Stimulated activated CD8-positive, alpha-beta memory T cell treated with anti-CD3 and anti-CD28 coated beads, Interleukin-7, amount 100 ng/mL, for 24 hours (primary cell): ENCODE data around the gene FOXO6.
"Not testable (repeated sequence)": the region's sequence is repeated elsewhere in the genome, so short reads cannot be mapped to it uniquely, and the experiment has no call there.

Source experiments
- DNase-seq: peaks from one replicate; pipeline ENCODE4 v3.0.0-alpha.2; 2020; ENCODE audit warnings: low read depth

Gene FOXO6

DNA sequence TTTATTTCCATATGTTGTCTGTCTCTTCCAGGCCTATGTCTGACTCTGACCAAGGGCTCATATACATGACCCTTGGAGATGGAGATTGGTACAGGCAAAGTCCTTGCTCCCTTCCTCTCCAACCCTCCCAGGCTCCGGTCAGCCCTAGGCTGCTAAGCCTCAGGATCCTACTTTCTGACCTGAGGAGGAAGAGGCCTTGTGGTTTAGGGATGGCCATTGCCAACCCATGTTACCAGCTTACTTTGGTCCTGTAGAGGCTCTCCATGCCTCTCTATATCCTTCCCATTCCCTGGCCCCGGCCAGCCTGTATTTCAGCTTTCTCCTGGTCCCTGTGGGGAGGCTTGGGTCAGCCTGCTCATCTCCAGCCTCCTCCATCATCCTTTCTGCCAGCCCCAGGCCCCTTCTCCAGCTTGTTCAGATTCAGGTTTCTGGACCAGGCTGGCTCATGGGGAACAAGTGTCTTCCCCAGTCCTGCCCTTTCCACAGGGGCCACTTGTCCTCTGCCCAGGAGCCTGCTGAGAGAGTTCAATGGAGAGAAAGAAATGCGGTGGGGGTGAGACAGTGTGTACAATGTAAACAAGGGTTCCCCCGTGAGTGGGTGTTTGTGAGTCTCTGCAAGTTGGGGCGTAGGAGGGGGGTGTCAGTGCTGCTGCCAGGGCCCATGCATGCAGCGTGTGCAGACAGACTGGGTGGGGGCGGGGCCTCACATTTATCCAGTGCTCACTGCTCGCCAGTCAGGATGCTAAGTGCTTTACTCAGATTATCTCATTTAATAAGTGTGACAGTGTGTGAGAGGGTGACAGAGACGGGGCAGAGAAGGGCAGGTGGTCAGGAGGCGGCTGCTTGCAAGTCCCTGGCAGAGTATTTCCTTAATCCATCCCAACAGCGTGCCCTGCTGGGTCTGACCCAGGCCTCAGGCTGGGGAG is 31.3 kb upstream of the FOXO6 start:
- DNase-seq: no peak

GRCh38 chr1:41330588-41331545 is 30.4 kb upstream of the FOXO6 start:
- DNase-seq: no peak

- no peak for DNase-seq
Observed at GRCh38 chr1:41331546-41331917, 29.7 kb upstream of the FOXO6 start.

- not testable (repeated sequence) for DNase-seq
Observed at GRCh38 chr1:41332161-41332560, 29.1 kb upstream of the FOXO6 start.

DNA sequence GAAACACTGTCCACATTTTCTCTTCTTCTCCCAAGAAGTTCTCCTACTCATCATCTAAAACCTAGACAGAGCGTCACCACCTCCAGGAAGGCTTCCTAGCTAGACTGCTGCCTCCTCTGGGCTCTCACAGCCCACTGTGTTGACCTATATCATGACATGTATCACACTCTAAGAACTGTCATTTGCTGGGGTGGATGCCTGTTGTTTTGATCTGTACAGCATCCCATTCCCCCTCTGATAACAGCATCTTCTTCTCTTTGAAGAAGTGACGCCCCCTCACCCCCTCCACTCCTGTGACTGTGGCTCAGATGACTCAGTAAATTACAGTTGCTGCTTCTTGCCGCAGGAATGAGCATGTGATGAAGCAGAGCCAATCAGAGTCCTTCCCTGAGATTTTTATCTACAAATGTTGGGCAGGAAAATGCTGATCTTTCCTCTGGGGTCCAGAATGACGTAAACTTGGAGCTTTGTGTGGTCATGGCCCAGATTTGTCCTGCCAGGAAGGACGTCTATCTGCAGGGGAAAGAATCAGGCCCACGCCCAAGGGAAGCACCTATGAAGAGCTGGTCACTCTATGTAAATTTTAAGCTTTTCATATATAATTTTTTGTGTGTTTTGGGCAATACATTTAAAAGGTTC is 28.0 kb upstream of the FOXO6 start:
- no peak for DNase-seq

- DNase-seq: no peak
Observed at GRCh38 chr1:41338820-41339219, 22.4 kb upstream of the FOXO6 start.

GRCh38 chr1:41340655-41341364 is 20.4 kb upstream of the FOXO6 start:
- DNase-seq: no peak

DNA sequence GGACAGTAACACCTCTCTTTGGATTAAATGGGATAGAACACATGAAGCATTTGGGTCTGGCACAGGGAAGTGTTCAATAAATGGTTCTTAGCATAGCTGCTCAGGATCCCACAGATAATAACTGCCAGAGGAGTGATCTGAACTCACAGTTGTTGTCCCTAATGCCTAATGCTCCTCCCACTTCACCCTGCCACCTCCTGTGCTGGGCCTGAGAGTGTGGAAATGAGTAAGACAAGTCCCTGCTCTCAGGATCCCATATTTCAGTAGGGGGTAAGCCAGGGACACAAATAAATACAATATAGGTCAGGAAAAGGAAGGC is 19.9 kb upstream of the FOXO6 start:
- DNase-seq: no peak

GRCh38 chr1:41341772-41342562 is 19.3 kb upstream of the FOXO6 start:
- DNase-seq: no peak

DNA sequence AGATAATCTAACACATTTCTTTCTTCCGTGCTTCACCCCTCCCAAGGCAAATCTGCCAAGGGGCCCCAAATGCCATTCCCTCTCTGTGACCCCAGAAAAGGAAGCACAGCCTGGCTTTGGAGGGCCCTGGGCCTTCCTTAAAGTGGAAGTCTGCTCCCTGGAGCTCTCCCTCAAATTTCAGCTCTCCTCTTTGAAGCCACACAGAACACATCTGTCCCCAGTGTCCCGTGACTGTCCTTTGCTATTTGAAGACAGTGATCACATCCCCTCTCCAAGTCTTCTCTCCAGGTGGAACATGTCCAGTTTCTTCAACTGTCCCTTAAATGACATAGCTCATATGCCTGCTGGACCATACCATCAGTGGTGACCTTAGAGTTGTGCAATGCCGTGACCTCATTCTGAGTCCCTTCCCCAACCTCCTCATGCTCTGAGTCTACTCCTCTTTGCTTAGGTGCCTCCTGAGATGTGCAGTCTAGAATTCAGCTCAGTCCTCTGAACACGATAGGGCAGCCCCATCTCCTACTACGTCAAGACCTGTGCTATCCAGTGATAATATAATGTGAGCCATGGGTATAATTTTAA is 18.4 kb upstream of the FOXO6 start:
- no peak for DNase-seq

DNA sequence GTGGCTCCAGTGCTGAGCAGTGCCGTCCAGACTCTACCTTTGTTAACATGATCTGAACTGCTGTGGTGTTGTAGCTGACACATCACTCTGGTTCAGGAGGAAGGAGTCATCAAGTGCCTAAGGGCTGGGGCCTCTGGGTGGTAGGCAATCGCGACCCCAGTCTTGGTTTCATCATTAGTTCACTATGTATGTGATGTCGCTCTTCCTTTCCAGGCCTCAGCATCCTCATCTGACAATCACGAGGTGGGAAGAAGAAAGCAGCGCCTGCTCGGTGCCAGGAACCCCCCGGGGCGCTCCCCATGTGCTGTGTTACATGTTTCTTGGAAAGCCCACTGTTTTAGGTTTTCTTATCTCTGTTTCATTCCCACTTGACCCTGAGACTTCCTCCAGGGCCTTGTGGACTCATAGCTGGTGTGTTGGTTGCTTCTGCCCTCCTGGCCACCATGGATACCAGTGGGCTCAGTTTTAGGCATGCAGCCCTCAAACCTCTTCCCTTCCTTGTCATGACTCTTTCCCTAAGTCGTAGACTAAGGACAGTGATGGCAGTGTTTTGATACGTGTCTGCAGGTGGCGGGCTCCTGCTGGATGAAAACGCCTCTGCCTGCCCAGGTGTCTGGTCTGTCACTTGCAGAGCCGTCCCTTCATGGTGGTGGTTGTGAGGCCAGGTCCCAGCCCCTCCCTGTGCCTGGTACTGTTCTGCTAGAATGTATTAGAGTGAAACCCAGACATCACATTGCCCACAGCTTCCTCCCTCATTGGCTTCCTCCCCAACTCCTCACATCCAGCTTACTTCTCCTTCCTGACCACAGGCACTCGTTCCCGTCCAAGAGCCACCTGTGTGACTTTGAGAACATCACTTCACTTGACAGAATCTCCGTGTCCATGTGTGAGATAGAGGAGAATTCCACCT is 17.2 kb upstream of the FOXO6 start:
- DNase-seq: no peak

- DNase-seq: no peak
Observed at GRCh38 chr1:41344708-41345159, 16.5 kb upstream of the FOXO6 start.

DNA sequence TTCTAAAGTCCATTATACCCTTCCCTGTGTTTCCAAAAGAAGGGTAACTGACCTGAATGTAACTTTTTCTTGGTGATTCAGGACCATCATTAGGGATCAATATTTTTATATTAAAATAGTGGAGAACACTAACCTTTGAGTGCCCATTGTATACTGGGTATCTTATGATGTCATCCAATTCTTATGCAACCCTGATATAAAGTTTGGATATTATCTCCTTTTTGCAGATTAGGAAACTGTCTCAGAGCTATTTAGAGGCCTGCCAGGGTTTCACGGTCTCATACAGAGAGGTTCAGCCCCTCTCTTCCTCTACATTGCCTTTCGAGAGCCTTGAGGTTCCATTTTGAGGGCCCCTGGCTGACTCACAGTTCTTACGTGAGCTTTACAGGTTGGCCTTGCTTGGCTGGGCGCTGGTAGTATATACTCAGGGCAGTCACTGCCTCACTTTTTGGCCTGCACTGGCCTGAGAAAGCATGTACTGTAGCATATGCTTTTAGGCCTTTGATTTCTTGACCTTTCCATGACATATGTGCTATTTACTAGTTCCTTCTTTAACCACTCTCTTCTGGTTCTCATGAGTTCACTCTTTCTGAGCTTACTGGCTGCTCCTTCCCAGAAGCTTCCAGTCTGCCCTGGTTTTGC is 15.7 kb upstream of the FOXO6 start:
- DNase-seq: no peak

DNA sequence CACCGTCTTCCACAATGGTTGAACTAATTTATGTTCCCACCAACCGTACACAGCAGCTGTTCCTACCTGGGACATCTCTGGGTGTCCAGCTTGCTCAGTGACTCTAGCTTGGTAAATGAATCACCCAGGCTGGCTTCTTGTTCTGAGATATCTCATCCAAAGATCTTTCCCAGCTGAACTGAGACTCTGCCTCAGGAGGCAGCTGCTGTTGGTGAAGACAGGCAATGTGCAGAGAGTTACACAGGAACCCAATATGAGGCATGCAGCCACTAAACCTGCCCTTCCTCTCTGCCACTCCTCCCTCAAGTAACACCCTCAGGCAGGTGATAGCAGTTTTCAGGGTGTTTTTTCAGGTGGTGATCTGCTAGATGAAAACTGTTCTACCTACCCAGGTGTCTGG is 14.0 kb upstream of the FOXO6 start:
- no peak for DNase-seq

DNA sequence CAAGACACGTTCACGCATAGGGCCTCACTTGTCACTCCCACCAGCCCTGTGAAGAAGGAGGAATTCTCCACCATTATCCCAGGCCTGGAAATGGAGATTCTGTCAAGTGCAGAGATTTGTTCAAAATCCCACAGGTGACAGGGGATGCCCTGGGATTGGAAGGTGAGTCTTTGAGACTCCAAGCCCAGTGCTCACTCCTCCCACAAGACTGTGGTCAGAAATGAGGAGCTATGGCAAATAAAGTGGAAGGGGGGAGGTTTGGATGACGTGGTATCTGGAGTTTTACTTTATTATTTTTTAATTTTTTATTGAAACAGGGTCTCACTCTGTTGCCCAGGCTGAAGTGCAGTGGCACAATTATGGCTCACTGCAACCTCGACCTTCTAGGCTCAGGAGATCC is 12.8 kb upstream of the FOXO6 start:
- DNase-seq: no peak

GRCh38 chr1:41349361-41350054 is 11.7 kb upstream of the FOXO6 start:
- no peak for DNase-seq

DNA sequence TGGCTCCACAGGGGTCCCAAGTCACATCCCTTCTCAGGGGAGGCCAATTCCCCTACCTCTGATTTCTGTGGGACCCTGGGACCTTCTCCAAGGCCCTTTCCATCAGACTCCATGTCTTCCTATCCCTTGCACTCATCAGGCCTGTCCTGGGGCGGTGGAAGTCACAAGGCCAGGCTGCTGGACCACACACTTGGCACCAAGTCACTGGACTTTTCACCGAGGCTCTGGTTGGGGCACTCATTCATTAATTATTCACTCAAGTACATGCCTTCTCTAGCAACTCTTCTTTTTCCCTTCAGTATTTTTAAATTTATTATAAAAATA is 11.2 kb upstream of the FOXO6 start:
- DNase-seq: no peak

DNA sequence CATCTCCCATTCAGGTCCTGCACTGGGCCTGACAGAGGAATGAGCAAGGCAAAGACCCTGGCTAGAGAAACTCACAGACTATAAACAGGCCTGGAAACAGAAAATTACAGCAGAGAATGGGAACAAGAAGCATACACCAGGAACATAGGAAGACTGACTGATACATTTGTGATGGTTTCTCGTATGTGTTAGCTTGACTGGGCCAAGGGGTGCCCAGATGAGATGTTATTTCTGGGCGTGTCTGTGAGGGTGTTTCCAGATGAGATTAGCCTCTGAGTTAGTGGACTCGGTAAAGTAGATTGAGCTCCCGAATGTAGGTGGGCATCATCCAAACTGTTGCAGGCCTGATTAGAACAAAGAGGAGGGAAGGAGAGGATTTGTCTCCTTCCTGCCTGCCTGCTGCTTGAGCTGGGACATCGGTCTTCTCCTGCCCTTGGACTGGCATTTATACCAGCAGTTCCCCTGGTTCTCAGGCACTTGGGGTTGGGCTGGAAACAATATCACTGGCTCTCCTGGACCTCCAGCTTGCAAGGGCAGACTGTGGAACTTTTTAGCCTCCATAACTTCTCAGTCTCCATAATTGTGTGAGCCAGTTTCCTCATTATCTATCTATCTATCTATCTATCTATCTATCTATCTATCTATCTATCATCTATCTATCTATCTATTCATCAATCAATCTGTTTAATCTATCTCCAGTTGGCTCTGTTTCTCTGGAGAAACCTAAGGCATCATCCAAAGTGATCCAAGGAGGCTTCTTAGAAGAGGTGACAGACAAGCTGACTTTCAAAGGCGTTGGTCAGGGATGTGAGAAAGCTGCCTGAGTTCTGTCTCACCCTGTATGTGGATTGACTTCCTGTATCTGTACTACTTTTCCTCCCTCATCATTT is 9.7 kb upstream of the FOXO6 start:
- no peak for DNase-seq
